ENCODE measurements around the gene PIK3R6. TPM values are rescaled to one million over a fixed set of nuclear protein-coding genes. Genes with fewer than 3 reads are reported as not detected.

The PIK3R6 gene
- total and polyA plus RNA-seq, 10 of the 15 experiments (the other 5 are each of a cell fraction or from before 2014, with no cell fraction given): 6.7 to 146 (median 68.2) TPM

DNA sequence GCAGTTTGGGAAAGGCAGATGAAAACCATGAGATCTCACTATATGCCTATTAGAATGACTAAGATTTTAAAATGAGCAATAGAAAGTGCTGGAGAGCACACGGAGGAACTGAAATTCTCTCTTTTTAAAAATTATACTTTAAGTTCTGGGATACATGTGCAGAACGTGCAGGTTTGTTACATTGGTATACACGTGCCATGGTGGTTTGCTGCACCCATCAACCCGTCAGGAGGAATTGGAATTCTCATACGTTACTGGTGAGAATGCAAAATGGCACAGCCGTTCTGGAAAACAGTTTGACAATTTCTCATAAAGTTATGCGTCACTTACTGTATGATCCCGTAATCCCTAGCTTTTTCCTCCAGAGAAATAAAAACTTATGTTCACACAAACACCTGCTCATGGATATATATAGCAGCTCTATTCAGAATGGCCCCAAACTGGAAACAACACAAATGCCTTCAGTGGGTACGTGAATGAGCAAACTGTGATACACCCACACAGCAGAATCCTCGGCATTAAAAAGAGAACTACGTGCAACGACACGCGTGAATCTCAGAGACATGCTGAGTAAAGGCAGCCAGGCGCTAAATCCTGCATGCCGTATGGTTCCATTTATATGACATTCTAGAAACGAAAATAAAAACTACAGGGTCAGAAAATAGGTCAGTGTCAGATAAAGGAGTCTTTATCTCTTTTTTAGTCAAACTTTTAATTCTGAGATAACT, 11.8 kb downstream of the PIK3R6 start (continued):
- TF ChIP-seq, protein P1, sequence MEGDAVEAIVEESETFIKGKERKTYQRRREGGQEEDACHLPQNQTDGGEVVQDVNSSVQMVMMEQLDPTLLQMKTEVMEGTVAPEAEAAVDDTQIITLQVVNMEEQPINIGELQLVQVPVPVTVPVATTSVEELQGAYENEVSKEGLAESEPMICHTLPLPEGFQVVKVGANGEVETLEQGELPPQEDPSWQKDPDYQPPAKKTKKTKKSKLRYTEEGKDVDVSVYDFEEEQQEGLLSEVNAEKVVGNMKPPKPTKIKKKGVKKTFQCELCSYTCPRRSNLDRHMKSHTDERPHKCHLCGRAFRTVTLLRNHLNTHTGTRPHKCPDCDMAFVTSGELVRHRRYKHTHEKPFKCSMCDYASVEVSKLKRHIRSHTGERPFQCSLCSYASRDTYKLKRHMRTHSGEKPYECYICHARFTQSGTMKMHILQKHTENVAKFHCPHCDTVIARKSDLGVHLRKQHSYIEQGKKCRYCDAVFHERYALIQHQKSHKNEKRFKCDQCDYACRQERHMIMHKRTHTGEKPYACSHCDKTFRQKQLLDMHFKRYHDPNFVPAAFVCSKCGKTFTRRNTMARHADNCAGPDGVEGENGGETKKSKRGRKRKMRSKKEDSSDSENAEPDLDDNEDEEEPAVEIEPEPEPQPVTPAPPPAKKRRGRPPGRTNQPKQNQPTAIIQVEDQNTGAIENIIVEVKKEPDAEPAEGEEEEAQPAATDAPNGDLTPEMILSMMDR (IDR thresholded peaks at IDR 0.05 in 2 of 3, conservative IDR thresholded peaks at IDR 0.05 in 1 of 3; ENCODE audit: control insufficient read depth in 2 of 3, extremely low read depth in 1 of 3, insufficient read depth in 1 of 3, low read depth in 3 of 3, low read length in 3 of 3): no peak
- TF ChIP-seq, protein P2, sequence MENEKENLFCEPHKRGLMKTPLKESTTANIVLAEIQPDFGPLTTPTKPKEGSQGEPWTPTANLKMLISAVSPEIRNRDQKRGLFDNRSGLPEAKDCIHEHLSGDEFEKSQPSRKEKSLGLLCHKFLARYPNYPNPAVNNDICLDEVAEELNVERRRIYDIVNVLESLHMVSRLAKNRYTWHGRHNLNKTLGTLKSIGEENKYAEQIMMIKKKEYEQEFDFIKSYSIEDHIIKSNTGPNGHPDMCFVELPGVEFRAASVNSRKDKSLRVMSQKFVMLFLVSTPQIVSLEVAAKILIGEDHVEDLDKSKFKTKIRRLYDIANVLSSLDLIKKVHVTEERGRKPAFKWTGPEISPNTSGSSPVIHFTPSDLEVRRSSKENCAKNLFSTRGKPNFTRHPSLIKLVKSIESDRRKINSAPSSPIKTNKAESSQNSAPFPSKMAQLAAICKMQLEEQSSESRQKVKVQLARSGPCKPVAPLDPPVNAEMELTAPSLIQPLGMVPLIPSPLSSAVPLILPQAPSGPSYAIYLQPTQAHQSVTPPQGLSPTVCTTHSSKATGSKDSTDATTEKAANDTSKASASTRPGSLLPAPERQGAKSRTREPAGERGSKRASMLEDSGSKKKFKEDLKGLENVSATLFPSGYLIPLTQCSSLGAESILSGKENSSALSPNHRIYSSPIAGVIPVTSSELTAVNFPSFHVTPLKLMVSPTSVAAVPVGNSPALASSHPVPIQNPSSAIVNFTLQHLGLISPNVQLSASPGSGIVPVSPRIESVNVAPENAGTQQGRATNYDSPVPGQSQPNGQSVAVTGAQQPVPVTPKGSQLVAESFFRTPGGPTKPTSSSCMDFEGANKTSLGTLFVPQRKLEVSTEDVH (IDR thresholded peaks at IDR 0.05; ENCODE audit: low read depth, partially characterized antibody): no peak
- TF ChIP-seq PML (IDR thresholded peaks at IDR 0.05; ENCODE audit: low read length) (no peak; the same call in 1 of the 2 replicates), FOS (IDR thresholded peaks at IDR 0.05; ENCODE audit: borderline replicate concordance, extremely low read depth, insufficient read length) (no peak), BMI1 (IDR thresholded peaks at IDR 0.05; ENCODE audit: borderline replicate concordance) (peak; percentile 82)
- TF ChIP-seq, protein P3, sequence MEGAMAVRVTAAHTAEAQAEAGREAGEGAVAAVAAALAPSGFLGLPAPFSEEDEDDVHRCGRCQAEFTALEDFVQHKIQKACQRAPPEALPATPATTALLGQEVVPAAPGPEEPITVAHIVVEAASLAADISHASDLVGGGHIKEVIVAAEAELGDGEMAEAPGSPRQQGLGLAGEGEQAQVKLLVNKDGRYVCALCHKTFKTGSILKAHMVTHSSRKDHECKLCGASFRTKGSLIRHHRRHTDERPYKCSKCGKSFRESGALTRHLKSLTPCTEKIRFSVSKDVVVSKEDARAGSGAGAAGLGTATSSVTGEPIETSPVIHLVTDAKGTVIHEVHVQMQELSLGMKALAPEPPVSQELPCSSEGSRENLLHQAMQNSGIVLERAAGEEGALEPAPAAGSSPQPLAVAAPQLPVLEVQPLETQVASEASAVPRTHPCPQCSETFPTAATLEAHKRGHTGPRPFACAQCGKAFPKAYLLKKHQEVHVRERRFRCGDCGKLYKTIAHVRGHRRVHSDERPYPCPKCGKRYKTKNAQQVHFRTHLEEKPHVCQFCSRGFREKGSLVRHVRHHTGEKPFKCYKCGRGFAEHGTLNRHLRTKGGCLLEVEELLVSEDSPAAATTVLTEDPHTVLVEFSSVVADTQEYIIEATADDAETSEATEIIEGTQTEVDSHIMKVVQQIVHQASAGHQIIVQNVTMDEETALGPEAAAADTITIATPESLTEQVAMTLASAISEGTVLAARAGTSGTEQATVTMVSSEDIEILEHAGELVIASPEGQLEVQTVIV (IDR thresholded peaks at IDR 0.05; ENCODE audit: borderline replicate concordance, partially characterized antibody): no peak

All from GM12878 (cell line).